T-helper 17 cell (primary cell): ENCODE results near the gene SUMO2. TPM values are rescaled to one million over a fixed set of nuclear protein-coding genes. Genes with fewer than 3 reads are reported as not detected.
A peak's percentile ranks its signal among the peaks of the same experiment; 100 is the strongest.
"Not testable (repeated sequence)": the region's sequence is repeated elsewhere in the genome, so short reads cannot be mapped to it uniquely, and the experiment has no call there.

Source experiments
- ATAC-seq: fragments of 150-1000 bp; cut with Tn5 transposase; 2 replicates; pipeline ENCODE4 v1.10.0; 2021; ENCODE audit warnings: mild to moderate bottlenecking, moderate library complexity
- DNase-seq, 3 donors: peaks; one replicate each; pipeline versions ENCODE4 v3.0.0 to v3.0.0-alpha.2; 2020 to 2021
- H3K9me3 ChIP-seq: one replicate; pipeline ENCODE4 v1.7.0; 2013; ENCODE audit warnings: low read length, mild to moderate bottlenecking; ENCODE audit not compliant: control insufficient read depth, poor library complexity, severe bottlenecking
- H3K27ac Mint-ChIP-seq: one replicate; pipeline ENCODE4 v1.8.0; 2022; ENCODE audit warnings: mild to moderate bottlenecking, moderate library complexity, mixed read lengths
- H3K27me3 Mint-ChIP-seq: one replicate; pipeline ENCODE4 v1.8.0; 2022; ENCODE audit warnings: mixed read lengths
- H3K36me3 Mint-ChIP-seq: one replicate; pipeline ENCODE4 v1.8.0; 2022; ENCODE audit warnings: low read depth, mixed read lengths
- H3K4me1 Mint-ChIP-seq: one replicate; pipeline ENCODE4 v1.8.0; 2022; ENCODE audit warnings: mild to moderate bottlenecking, mixed read lengths
- H3K4me3 Mint-ChIP-seq: one replicate; pipeline ENCODE4 v1.8.0; 2022; ENCODE audit warnings: mild to moderate bottlenecking, moderate library complexity, mixed read lengths
- total RNA-seq, 4 donors: library from RNA in 2 of 4; stranded (reverse) in 2 of 4; gene quantifications; one replicate each; pipeline ENCODE4 v1.2.3 and lab custom pipeline; 2022 to 2026

SUMO2 gene
- total RNA-seq, 2 donors from 2014 or later = 216 to 236 TPM

DNA sequence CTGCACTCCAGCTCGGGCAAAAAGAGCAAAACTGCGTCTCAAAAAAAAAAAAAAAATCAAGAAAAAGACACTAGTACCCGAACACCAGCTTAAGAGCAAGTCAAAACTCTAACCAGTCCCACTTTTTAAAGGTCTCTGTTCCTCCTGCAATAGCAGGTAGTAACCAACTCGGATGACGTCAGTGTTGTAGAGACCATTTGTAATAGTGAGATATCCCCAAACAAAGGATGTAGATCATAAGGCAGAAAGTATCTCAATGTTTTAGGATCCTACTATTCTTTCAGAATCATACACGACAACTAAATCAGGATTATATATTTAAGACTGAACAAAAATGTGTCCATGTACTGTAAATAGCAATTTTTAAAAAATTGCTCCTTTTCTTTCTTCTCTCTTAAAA is 30.8 kb downstream of the SUMO2 start:
- Mint-ChIP-seq H3K27ac (peak overlapping the region; percentile 93), H3K27me3 (no peaks in the 10 kb centered on the region), H3K4me3 (peak overlapping the region; percentile 96), H3K36me3 (peaks cover 7% of the 10 kb centered on the region), H3K4me1 (peaks cover 37% of the 10 kb centered on the region)
- no peaks in the 10 kb centered on the region for H3K9me3 ChIP-seq
- ATAC-seq = no peak
- no peak for DNase-seq

DNA sequence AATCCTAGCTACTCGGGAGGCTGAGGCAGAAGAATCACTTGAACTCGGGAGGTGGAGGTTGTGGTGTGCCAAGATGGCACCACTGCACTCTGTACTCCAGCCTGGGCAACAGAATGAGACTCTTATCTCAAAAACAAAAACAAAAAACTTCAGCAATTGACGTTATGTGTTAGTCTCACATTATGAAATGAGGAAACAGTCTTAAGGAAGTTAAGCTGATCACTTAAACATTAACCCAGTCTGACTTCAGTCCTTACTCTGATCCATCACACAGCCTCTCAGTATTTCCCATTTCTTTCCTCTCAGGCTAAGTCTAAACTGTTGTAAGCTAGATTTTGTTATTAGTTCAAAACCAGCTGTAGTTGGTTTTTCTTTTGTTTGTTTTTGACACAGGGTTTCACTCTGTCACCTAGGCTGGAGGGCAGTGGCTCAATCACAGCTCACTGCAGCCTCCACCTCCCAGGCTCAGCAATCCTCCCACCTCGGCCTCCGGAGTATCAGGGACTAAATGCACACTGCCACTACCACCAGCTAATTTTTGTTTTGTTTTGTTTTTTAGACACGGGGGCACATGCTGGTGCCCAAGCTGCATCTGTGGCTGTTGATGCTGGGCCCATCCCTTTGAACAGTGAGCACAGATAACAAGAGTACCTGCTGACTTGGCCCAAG is 34.7 kb downstream of the SUMO2 start:
- Mint-ChIP-seq H3K4me3 (no peak overlapping the region), H3K27me3 (no peaks in the 10 kb centered on the region), H3K36me3 (peaks cover 7% of the 10 kb centered on the region), H3K27ac (peak overlapping the region; percentile 67), H3K4me1 (peaks cover 22% of the 10 kb centered on the region)
- H3K9me3 ChIP-seq = no peaks in the 10 kb centered on the region
- ATAC-seq = no peak
- no peak for DNase-seq

DNA sequence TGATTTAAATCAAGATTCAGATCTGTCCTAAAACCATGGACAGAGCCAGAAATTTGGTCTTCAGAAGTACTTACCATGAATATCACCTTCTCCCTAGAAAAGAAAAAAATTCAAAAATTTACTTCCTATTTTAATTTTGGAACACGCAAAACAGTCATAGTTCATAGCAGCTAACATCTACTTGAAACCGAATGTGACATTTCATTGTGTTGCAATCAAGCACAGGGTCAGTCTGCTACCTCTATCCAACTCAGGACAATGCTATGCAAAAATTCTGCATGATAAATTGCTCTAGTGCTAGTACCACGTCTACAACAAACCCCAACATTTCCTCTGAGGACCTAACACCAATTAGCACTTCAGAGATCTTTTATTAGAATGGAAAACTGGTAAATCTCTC is 36.2 kb downstream of the SUMO2 start:
- peaks cover 8% of the 10 kb centered on the region for H3K4me1 Mint-ChIP-seq
- no peak for DNase-seq
- H3K27me3 Mint-ChIP-seq = no peaks in the 10 kb centered on the region
- peaks cover 7% of the 10 kb centered on the region for H3K36me3 Mint-ChIP-seq
- no peak for ATAC-seq
- H3K4me3 Mint-ChIP-seq = no peak overlapping the region
- H3K27ac Mint-ChIP-seq = peak overlapping the region; percentile 59
- H3K9me3 ChIP-seq = no peaks in the 10 kb centered on the region

DNA sequence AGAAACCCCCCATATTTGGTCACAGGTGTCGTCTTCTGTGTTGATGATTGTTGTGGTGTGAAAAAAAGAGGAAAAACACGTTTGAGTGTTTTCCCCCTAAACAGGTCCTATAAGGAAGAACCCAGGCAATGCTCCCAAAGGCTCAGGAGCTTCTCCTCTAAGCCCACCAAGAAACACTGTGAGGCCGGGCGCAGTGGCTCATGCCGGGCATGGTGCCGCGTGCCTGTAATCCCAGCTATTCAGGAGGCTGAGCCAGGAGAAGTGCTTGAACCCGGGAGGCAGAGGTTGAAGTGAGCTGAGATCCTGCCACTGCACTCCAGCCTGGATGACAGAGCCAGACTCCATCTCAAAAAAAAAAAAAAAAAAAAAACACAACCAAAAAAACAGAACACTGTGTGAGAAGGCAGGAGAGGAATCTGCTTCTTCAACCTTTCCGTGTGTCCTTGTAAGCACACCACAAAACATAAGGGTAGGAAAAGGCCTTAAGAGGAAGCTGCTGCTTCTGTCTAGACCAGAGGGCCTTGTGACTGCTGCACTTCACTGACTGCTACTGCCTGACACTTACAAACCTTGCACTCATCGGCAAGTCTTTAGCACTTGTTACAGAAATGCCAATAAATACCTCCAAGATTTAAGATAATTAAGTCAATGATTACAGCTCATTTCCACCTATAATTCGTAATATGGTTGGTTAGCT is 37.8 kb downstream of the SUMO2 start:
- Mint-ChIP-seq H3K27me3 (no peaks in the 10 kb centered on the region), H3K4me1 (peaks cover 21% of the 10 kb centered on the region), H3K4me3 (no peak overlapping the region), H3K27ac (no peak overlapping the region), H3K36me3 (peaks cover 7% of the 10 kb centered on the region)
- no peak for DNase-seq
- no peak for ATAC-seq
- no peaks in the 10 kb centered on the region for H3K9me3 ChIP-seq

DNA sequence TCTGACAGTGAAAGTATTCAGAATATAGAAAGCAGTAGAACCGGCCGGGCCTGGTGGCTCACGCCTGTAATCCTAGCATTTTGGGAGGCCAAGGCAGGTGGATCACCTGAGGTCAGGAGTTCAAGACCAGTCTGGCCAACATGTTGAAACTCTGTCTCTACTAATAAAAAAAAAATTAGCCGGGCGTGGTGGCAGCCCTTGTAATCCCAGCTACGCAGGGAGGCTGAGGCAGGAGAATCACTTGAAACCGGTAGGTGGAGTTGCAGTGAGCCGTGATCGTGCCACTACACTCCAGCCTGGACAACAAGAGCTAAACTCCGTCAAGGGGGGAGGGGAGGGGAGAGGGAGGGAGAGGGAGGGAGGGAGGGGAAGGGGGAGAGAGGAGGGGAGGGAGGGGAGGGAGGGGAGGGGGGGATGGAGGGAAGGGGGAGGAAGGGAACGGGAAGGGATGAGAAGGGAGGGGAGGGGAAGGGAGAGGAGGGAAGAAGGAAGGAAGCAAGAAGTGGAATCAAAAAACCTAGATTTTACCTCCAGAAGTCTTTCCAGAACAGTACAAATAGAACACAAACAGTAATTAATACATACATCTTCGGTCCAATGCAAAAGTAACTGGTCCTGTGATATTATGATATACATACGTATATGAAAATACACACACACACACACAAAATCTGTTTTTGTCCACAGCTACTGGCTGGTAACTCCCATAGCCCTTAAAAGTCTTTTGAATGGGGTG is 40.4 kb downstream of the SUMO2 start:
- DNase-seq (no peak), ATAC-seq (no peak)
- no peak overlapping the region for H3K4me3 Mint-ChIP-seq
- no peak overlapping the region for H3K27ac Mint-ChIP-seq
- H3K36me3 Mint-ChIP-seq = peaks cover 3% of the 10 kb centered on the region
- H3K9me3 ChIP-seq = no peaks in the 10 kb centered on the region
- H3K4me1 Mint-ChIP-seq = peaks cover 17% of the 10 kb centered on the region
- no peaks in the 10 kb centered on the region for H3K27me3 Mint-ChIP-seq

DNA sequence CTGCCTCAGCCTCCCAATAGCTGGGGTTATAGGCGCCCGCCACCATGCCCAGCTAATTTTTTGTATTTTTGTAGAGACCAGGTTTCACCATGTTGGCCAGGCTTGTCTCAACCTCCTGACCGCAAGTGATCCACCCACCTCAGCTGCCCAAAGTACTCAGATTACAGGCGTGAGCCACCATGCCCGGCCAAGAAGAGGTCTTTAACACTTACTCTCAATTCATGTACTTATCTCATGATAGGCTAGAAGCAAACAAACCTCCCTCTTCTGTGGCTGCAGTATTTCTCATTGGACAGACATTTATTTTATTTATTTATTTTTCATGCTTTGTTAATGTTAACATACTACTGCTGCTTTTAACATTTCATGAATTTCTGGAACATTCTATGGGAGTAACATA is 44.2 kb downstream of the SUMO2 start:
- no peak for DNase-seq
- Mint-ChIP-seq H3K27ac (peak overlapping the region; percentile 81), H3K27me3 (no peaks in the 10 kb centered on the region), H3K36me3 (no peaks in the 10 kb centered on the region), H3K4me1 (peaks cover 13% of the 10 kb centered on the region), H3K4me3 (no peak overlapping the region)
- H3K9me3 ChIP-seq = no peaks in the 10 kb centered on the region
- ATAC-seq = no peak

DNA sequence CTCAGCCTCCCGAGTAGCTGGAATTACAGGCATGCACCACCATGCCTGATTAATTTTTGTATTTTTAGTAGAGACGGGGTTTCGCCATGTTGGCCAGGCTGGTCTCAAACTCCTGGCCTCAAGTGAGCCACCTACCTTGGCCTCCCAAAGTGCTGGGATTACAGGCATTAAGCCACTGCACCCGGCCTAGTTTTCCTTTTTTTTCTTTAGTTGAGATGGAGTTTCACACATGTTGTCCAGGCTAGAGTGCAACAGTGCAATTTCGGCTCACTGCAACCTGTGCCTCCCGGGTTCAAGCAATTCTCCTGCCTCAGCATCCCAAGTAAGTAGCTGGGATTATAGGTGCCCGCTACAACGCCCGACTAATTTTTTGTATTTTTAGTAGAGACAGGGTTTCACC is 45.0 kb downstream of the SUMO2 start:
- H3K27ac Mint-ChIP-seq = peak overlapping the region; percentile 81
- H3K4me1 Mint-ChIP-seq = peaks cover 13% of the 10 kb centered on the region
- not testable (repeated sequence) for H3K27me3 Mint-ChIP-seq, ATAC-seq, H3K9me3 ChIP-seq, H3K4me3 Mint-ChIP-seq, DNase-seq, H3K36me3 Mint-ChIP-seq

DNA sequence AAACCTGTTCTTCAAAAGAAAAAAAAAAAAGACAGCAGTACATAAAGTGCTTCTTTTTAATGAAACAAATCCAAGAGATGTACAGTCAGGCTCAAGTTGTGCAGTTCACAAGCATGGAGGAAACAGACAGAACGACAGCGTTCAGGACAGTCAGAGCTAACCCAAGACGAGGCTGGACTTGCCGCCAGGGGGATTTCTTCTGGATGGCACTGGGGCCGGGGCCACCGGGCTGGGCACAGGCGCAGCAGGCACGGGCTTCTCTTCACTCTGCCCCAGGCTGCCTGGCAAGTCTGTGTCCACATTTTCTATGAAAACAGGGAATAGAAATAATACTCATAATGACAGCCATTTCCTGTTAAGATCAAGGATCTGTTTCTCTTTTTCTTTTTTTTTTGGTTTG is 46.8 kb downstream of the SUMO2 start:
- ATAC-seq (no peak), DNase-seq (no peak)
- H3K36me3 Mint-ChIP-seq = no peaks in the 10 kb centered on the region
- no peaks in the 10 kb centered on the region for H3K27me3 Mint-ChIP-seq
- H3K4me1 Mint-ChIP-seq = peaks cover 10% of the 10 kb centered on the region
- H3K4me3 Mint-ChIP-seq = no peak overlapping the region
- H3K9me3 ChIP-seq = no peaks in the 10 kb centered on the region
- peak overlapping the region; percentile 43 for H3K27ac Mint-ChIP-seq

DNA sequence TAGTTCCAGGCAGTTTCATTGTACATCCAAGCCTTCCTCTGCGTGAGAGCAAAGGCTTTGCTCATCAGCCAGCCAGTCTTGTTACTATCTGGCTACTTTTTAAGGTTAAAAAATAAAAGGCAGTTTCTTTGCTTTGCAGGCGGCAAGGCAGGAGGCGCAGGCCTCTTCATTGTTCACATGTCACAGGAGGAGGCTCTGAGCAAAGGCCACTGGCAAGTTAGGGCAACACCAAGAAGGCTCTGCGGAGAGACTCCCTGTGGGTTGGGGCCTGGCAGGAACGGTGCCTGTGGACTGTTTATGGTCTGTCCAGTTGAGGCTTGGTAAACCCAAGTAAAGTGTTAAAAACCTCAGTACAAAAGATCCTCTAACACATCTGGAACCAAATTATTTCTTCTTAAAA is 47.3 kb downstream of the SUMO2 start:
- no peaks in the 10 kb centered on the region for H3K9me3 ChIP-seq
- Mint-ChIP-seq H3K4me3 (no peak overlapping the region), H3K4me1 (peaks cover 8% of the 10 kb centered on the region), H3K36me3 (no peaks in the 10 kb centered on the region), H3K27ac (peak overlapping the region; percentile 43), H3K27me3 (no peaks in the 10 kb centered on the region)
- ATAC-seq (no peak), DNase-seq (no peak)

DNA sequence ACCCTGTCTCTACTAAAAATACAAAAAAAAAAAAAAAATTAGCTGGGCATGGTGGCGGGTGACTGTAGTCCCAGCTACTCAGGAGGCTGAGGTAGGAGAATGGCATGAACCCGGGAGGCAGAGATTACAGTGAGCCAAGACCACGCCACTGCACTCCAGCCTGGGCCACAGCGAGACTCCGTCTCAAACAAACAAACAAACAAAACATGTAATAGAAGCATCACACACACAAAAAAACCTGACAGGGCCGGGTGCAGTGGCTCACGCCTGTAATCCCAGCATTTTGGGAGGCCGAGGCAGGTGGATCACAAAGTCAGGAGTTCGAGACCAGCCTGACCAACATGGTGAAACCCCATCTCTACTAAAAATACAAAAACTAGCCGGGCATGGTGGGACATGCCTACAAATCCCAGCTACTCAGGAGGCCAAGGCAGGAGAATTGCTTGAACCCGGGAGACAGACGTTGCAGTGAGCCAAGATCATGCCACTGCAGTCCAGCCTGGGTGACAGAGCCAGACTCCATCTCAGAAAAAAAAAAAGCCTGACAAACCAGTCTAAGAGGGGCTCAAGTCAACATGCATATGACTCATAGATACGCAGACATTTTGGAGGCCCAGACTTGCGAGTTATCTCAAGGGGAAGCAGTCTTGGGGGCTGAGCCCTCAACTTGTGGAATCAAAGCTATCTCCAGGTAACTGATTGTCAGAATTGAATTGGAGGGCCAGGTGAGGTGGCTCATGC is 49.0 kb downstream of the SUMO2 start:
- not testable (repeated sequence) for DNase-seq, ATAC-seq, H3K27me3 Mint-ChIP-seq, H3K9me3 ChIP-seq, H3K36me3 Mint-ChIP-seq, H3K4me3 Mint-ChIP-seq
- Mint-ChIP-seq H3K27ac (peak overlapping the region; percentile 91), H3K4me1 (peaks cover 11% of the 10 kb centered on the region)

DNA sequence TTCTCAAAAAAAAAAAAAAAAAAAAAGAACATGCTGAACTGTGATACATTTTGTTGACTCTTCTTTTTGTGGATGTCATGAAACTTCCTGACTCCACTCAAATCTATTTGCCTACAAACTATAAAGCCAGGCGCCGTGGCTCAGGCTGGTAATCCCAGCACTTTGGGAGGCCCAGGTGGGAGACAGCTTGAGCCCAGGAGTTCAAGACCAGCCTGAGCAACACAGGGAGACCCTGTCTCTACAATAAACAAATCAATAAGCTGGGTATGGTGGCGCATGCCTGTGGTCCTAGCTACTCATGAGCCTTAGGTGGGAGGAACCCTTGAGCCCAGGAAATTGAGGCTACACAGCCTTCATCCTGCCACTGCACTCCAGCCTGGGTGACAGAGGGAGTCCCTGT is 49.8 kb downstream of the SUMO2 start:
- DNase-seq (no peak), ATAC-seq (no peak)
- H3K27ac Mint-ChIP-seq = peak overlapping the region; percentile 91

DNA sequence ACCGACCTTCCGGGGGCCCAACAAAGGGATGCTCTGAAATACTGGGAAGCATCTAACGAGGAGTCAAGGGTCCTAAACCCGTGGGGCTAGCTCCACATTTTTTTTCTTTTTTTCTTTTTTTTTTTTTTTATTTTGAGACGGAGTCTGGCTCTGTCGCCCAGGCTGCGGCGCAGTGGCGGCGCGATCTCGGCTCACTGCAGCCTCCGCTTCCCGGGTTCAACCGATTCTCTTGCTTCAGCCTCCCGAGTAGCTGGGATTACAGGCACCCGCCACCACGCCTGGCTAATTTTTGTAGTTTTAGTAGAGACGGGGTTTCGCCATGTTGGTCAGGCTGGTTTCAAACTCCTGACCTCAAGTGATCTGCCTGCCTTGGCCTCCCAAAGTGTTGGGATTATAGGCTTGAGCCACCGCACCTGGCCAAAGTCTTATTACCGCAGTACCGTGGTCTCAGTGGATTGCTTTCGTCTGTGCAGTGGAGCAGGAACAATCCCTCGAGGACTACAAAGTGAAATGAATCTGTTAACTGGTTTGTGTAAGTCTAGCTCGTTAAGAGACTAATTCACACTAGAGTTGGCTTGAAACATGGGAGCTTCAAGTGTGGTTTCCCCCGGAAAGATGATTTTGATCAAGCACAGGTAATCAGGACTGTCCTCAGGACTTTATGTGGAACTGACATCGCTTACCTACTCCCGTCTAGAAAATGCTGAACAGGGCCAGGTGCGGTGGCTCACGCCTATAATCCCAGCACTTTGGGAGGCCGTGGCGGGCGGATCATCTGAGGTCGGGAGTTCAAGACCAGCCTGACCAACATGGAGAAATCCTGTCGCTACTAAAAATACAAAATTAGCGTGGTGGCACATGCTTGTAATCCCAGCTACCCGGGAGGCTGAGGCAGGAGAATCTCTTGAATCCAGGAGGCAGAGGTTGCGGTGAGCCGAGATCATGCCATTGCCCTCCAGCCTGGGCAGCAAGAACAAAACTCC is 50.5 kb downstream of the SUMO2 start:
- ATAC-seq, DNase-seq, H3K36me3 Mint-ChIP-seq, H3K9me3 ChIP-seq, H3K27me3 Mint-ChIP-seq: not testable (repeated sequence)
- peaks cover 13% of the 10 kb centered on the region for H3K4me1 Mint-ChIP-seq
- H3K27ac Mint-ChIP-seq = peak overlapping the region; percentile 91
- peak overlapping the region; percentile 87 for H3K4me3 Mint-ChIP-seq

More for the DNA sequence above, 49.8 kb downstream of the SUMO2 start:
- H3K9me3 ChIP-seq = no peaks in the 10 kb centered on the region
- H3K36me3 Mint-ChIP-seq = no peaks in the 10 kb centered on the region
- H3K27me3 Mint-ChIP-seq = no peaks in the 10 kb centered on the region
- peaks cover 13% of the 10 kb centered on the region for H3K4me1 Mint-ChIP-seq
- H3K4me3 Mint-ChIP-seq = no peak overlapping the region
